H1 (cell line): ENCODE results near the gene MYO1D. TPM values are rescaled to one million over a fixed set of nuclear protein-coding genes. Genes with fewer than 3 reads are reported as not detected.

ENCODE experiments used
- CTCF ChIA-PET: fragments of 300-600 bp; sonication (Branson Sonifier 250); formaldehyde crosslinking; loops from one replicate; lab custom pipeline; 2021; ENCODE audit not compliant: partially characterized antibody; lab: Charles Lee
- POLR2A ChIA-PET: fragments of 300-600 bp; sonication (Branson Sonifier 250); formaldehyde crosslinking; loops from one replicate; lab custom pipeline; 2021; ENCODE audit warnings: inconsistent platforms; ENCODE audit not compliant: partially characterized antibody; lab: Charles Lee
- DNase-seq, 2 experiments: peaks; one replicate each; pipeline versions ENCODE4 v3.0.0 to v3.0.0-alpha.2; 2010 to 2022; ENCODE audit warnings: low spot score in 2 of 2, low read depth in 1 of 2, mixed read lengths in 1 of 2
- FAIRE-seq: peaks from 2 replicates; lab custom pipeline; 2011; peaks lifted over from hg19 to GRCh38; lab: Jason Lieb, UNC
- H2AFZ ChIP-seq: 2 replicates; pipeline ENCODE4 v1.8.1; 2012; ENCODE audit warnings: low read length, inconsistent platforms
- H2AK5ac ChIP-seq: 2 replicates; pipeline ENCODE4 v1.6.1; 2013; ENCODE audit warnings: low read depth, low read length
- H2BK120ac ChIP-seq: replicated peaks from 2 replicates; pipeline ENCODE3; 2013; ENCODE audit warnings: low read depth, low read length, inconsistent platforms
- H2BK12ac ChIP-seq: 2 replicates; pipeline ENCODE4 v1.6.1; 2013; ENCODE audit warnings: low read depth, low read length
- H2BK15ac ChIP-seq: 2 replicates; pipeline ENCODE4 v1.6.1; 2013; ENCODE audit warnings: low read length
- H2BK20ac ChIP-seq: 2 replicates; pipeline ENCODE4 v1.6.1; 2013; ENCODE audit warnings: low read length
- H2BK5ac ChIP-seq: 2 replicates; pipeline ENCODE4 v1.6.1; 2013; ENCODE audit warnings: low read depth, low read length
- H3K14ac ChIP-seq: 2 replicates; pipeline ENCODE4 v1.6.1; 2013; ENCODE audit warnings: inconsistent platforms; ENCODE audit not compliant: insufficient read length
- H3K18ac ChIP-seq: 2 replicates; pipeline ENCODE4 v1.6.1; 2013; ENCODE audit warnings: low read length; ENCODE audit errors: extremely low read depth
- H3K23ac ChIP-seq: 2 replicates; pipeline ENCODE4 v1.6.1; 2013; ENCODE audit warnings: inconsistent platforms; ENCODE audit not compliant: insufficient read length
- H3K23me2 ChIP-seq: 2 replicates; pipeline ENCODE4 v1.6.1; 2013; ENCODE audit warnings: low read depth, low read length
- H3K27ac ChIP-seq: 2 replicates; pipeline ENCODE4 v1.6.1; 2011; ENCODE audit warnings: low read depth, low read length, inconsistent platforms
- H3K27me3 ChIP-seq, 4 experiments: replicated peaks in 1 of 4; 1 replicate in 1 of 4; 2 replicates in 3 of 4; pipeline versions ENCODE4 v1.6.1 to v1.8.1; 2011 to 2013; ENCODE audit warnings: low read length in 3 of 4, mild to moderate bottlenecking in 3 of 4, inconsistent platforms in 2 of 4, mixed read lengths in 2 of 4, moderate library complexity in 1 of 4; ENCODE audit not compliant: control insufficient read depth in 3 of 4, insufficient read depth in 3 of 4; ENCODE audit errors: extremely low read depth in 1 of 4
- H3K36me3 ChIP-seq, 4 experiments: 2 replicates each; pipeline versions ENCODE4 v1.6.1 to v1.8.1; 2011 to 2013; ENCODE audit warnings: mild to moderate bottlenecking in 4 of 4, low read length in 3 of 4, moderate library complexity in 2 of 4, control low read depth in 1 of 4, inconsistent platforms in 1 of 4; ENCODE audit not compliant: insufficient read depth in 4 of 4, control insufficient read depth in 2 of 4
- H3K4ac ChIP-seq: replicated peaks from 2 replicates; pipeline ENCODE3; 2013; ENCODE audit warnings: low read length, low read depth, mixed read lengths, inconsistent platforms; ENCODE audit not compliant: insufficient read length
- H3K4me1 ChIP-seq, 4 experiments: replicated peaks in 1 of 4; 1 replicate in 1 of 4; 2 replicates in 3 of 4; pipeline versions ENCODE4 v1.6.1 to v1.8.1; 2011 to 2013; ENCODE audit warnings: low read length in 3 of 4, inconsistent platforms in 2 of 4, mixed read lengths in 1 of 4; ENCODE audit not compliant: insufficient read depth in 4 of 4, control insufficient read depth in 3 of 4
- H3K4me2 ChIP-seq, 2 experiments: 2 replicates each; pipeline versions ENCODE4 v1.6.1 to v1.8.1; 2011 to 2013; ENCODE audit warnings: low read depth in 2 of 2, low read length in 2 of 2, control low read depth in 1 of 2, inconsistent platforms in 1 of 2, mild to moderate bottlenecking in 1 of 2; ENCODE audit not compliant: insufficient read depth in 1 of 2
- H3K4me3 ChIP-seq, 4 experiments: fragments of 200-600, 300-600 bp in 1 of 4; sonication (generic), shearing (Covaris generic), sonication (Bioruptor Twin) in 1 of 4; 2 replicates each; pipeline versions ENCODE4 v1.5.1 to v1.8.1; 2011 to 2016; ENCODE audit warnings: low read length in 4 of 4, low read depth in 3 of 4, control low read depth in 2 of 4, inconsistent platforms in 2 of 4, mild to moderate bottlenecking in 2 of 4, mixed read lengths in 1 of 4, moderate library complexity in 1 of 4; ENCODE audit not compliant: insufficient read depth in 2 of 4; ENCODE audit errors: extremely low read depth in 1 of 4
- H3K56ac ChIP-seq: replicated peaks from 2 replicates; pipeline ENCODE3; 2013; ENCODE audit warnings: low read depth, mild to moderate bottlenecking, mixed read lengths, low read length, inconsistent platforms; ENCODE audit not compliant: insufficient read length
- H3K79me1 ChIP-seq: 2 replicates; pipeline ENCODE4 v1.6.1; 2013; ENCODE audit warnings: low read depth, low read length, control low read depth
- H3K79me2 ChIP-seq, 2 experiments: 2 replicates each; pipeline versions ENCODE4 v1.6.1 to v1.8.1; 2012 to 2013; ENCODE audit warnings: low read length in 2 of 2, mild to moderate bottlenecking in 2 of 2, inconsistent platforms in 1 of 2; ENCODE audit not compliant: insufficient read depth in 2 of 2, control insufficient read depth in 1 of 2
- H3K9ac ChIP-seq, 4 experiments: replicated peaks in 1 of 4; 1 replicate in 1 of 4; 2 replicates in 3 of 4; pipeline versions ENCODE4 v1.6.1 to v1.8.1; 2011 to 2013; ENCODE audit warnings: low read depth in 3 of 4, low read length in 3 of 4, control low read depth in 2 of 4, mild to moderate bottlenecking in 2 of 4, moderate library complexity in 2 of 4, inconsistent platforms in 1 of 4; ENCODE audit errors: extremely low read depth in 1 of 4
- H3K9me3 ChIP-seq, 2 experiments: 2 replicates each; pipeline versions ENCODE4 v1.6.1 to v1.8.1; 2012 to 2013; ENCODE audit warnings: mild to moderate bottlenecking in 2 of 2, moderate library complexity in 2 of 2, control low read depth in 1 of 2, inconsistent platforms in 1 of 2, low read depth in 1 of 2, low read length in 1 of 2, mixed read lengths in 1 of 2; ENCODE audit not compliant: insufficient read depth in 2 of 2
- H4K20me1 ChIP-seq, 2 experiments: replicated peaks in 1 of 2; 2 replicates each; pipeline versions ENCODE3 to v1.8.1; 2011 to 2013; ENCODE audit warnings: inconsistent platforms in 2 of 2, low read length in 2 of 2, mild to moderate bottlenecking in 1 of 2; ENCODE audit not compliant: insufficient read depth in 2 of 2, control insufficient read depth in 1 of 2
- H4K5ac ChIP-seq: 2 replicates; pipeline ENCODE4 v1.6.1; 2013; ENCODE audit warnings: low read length, low read depth, mixed read lengths, inconsistent platforms; ENCODE audit not compliant: insufficient read length
- H4K8ac ChIP-seq: 2 replicates; pipeline ENCODE4 v1.8.0; 2013; ENCODE audit warnings: mild to moderate bottlenecking, moderate library complexity, low read length, inconsistent platforms; ENCODE audit not compliant: insufficient read depth; ENCODE audit errors: extremely low read depth
- H4K91ac ChIP-seq: replicated peaks from 2 replicates; pipeline ENCODE3; 2013; ENCODE audit warnings: low read length, mixed read lengths, inconsistent platforms; ENCODE audit not compliant: insufficient read length
- ASH2L ChIP-seq: fragments of 200-600, 300-600 bp; sonication (generic); IDR thresholded peaks from one replicate; pipeline ENCODE4 v1.7.1; 2017; ENCODE audit warnings: low read length
- CREB1 ChIP-seq: IDR thresholded peaks from 2 replicates; pipeline ENCODE4 v1.6.1; 2012; ENCODE audit warnings: inconsistent platforms
- FOSL1 ChIP-seq: IDR thresholded peaks from 2 replicates; pipeline ENCODE4 v1.6.1; 2011; ENCODE audit warnings: mild to moderate bottlenecking, low read depth, low read length, moderate library complexity; ENCODE audit not compliant: insufficient read depth
- HDAC2 ChIP-seq, 2 experiments: fragments of 300-600 bp in 1 of 2; sonication (generic) in 1 of 2; IDR thresholded peaks; 2 replicates each; pipeline ENCODE4 v1.6.1; 2011 to 2012; ENCODE audit warnings: low read depth in 2 of 2, low read length in 2 of 2, mild to moderate bottlenecking in 2 of 2, moderate library complexity in 2 of 2, borderline replicate concordance in 1 of 2, inconsistent platforms in 1 of 2
- PHF8 ChIP-seq: fragments of 200-600 bp; sonication (generic); conservative IDR thresholded peaks from 2 replicates; pipeline ENCODE4 v1.7.1; 2012; ENCODE audit warnings: low read depth, mild to moderate bottlenecking, inconsistent platforms, low read length, moderate library complexity
- RFX5 ChIP-seq: IDR thresholded peaks from 2 replicates; pipeline ENCODE4 v1.6.1; 2011; ENCODE audit warnings: low read depth, low read length, improper control_type of control experiment, borderline replicate concordance
- SAP30 ChIP-seq: fragments of 300-600 bp; sonication (generic); IDR thresholded peaks from 2 replicates; pipeline ENCODE4 v1.7.1; 2012; ENCODE audit warnings: low read length, moderate library complexity, mild to moderate bottlenecking, inconsistent platforms; ENCODE audit not compliant: insufficient read depth, insufficient replicate concordance
- SP1 ChIP-seq: IDR thresholded peaks from 2 replicates; pipeline ENCODE4 v1.6.1; 2011; ENCODE audit warnings: low read depth, low read length
- SP4 ChIP-seq: IDR thresholded peaks from 2 replicates; pipeline ENCODE4 v1.6.1; 2012; ENCODE audit warnings: low read length, inconsistent platforms
- WGBS, 2 experiments: shearing (Covaris generic) in 1 of 2; methylation state at CpG; one replicate each; pipeline versions ENCODE4 v1.1.6 to v1.1.7; 2013 to 2015; ENCODE audit warnings: low lambda C conversion rate in 2 of 2, mixed read lengths in 2 of 2, inconsistent platforms in 1 of 2, low coverage in 1 of 2, missing lambda C conversion rate in 1 of 2; ENCODE audit not compliant: insufficient replicate concordance in 2 of 2, insufficient coverage in 1 of 2, insufficient read length in 1 of 2; ENCODE audit errors: extremely low coverage in 1 of 2, missing lambda C conversion rate in 1 of 2; 5-methylcytosine and 5-hydroxymethylcytosine counted together
- polyA plus RNA-seq, 7 experiments: library from polyadenylated mRNA; depleted of rRNA in 3 of 7; stranded (reverse) in 5 of 7; unstranded in 2 of 7; fragments of >200 nt in 5 of 7; fragments of 200-250 nt in 2 of 7; gene quantifications; 1 replicate in 5 of 7; 2 replicates in 1 of 7; 4 replicates in 1 of 7; pipeline versions ENCODE4 v1.2.1 to v1.2.3, GENCODE V29; 2011 to 2013; ENCODE audit warnings: missing spikeins in 2 of 7, mixed read lengths in 2 of 7
- total RNA-seq: library from RNA; stranded (reverse); fragmentation: NEBNext Ultra II Directional; extraction: Animal tissue kit (Norgen Biotek cat#: 25700); gene quantifications from 2 replicates; pipeline ENCODE4 v1.2.1, GENCODE V29; 2021

The MYO1D gene
- total and polyA plus RNA-seq, 2 of the 8 experiments (the other 6 are each of a cell fraction or from before 2014, with no cell fraction given): 6.5 to 25.4 TPM

DNA sequence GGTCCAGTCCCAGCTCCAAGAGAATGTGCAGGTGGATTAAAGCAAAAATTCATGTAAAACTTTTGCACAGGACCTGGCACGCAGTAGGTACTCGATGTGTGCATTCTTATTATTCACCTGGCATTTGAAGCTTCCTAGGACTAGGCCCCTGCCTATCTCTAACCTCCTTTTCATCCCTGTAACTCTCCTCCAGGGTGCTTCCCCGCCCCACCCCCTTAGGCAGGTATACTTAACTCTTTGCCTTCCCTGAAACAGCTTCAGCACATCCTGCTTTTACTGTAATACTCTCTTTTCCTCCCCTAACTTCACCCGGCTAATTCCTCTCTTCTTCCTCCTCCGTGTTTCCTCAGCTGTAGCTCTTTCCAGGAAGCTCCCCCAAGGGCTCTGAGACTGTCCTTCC, 335.3 kb downstream of the MYO1D start:
- Histone ChIP-seq H2BK20ac (no peak overlapping the region), H3K23me2 (peaks cover 2% of the 10 kb centered on the region; the same call in 1 of the 2 replicates), H3K56ac (no peak overlapping the region), H2BK5ac (no peak overlapping the region), H4K20me1 (no peaks in the 10 kb centered on the region), H3K14ac (no peak overlapping the region), H3K4ac (no peak overlapping the region), H2AFZ (no peak overlapping the region), H4K5ac (no peak overlapping the region), H3K4me3 (no peak overlapping the region), H2BK12ac (no peak overlapping the region), H4K91ac (no peak overlapping the region), H3K4me1 (peaks cover 3 to 13% (median 9%) of the 10 kb centered on the region in 4 experiments), H4K8ac (no peak overlapping the region), H3K23ac (no peak overlapping the region), H3K27ac (no peak overlapping the region), H3K9me3 (no peaks in the 10 kb centered on the region), H3K79me1 (no peaks in the 10 kb centered on the region), H2BK15ac (no peak overlapping the region), H3K4me2 (peak overlapping the region in 1 of 2 experiments; percentile 12; a peak in 1 of 4 replicates), H2AK5ac (no peak overlapping the region), H3K27me3 (no peaks in the 10 kb centered on the region), H2BK120ac (no peak overlapping the region), H3K18ac (no peak overlapping the region), H3K36me3 (no peaks in the 10 kb centered on the region), H3K79me2 (no peaks in the 10 kb centered on the region), H3K9ac (no peak overlapping the region)
- TF ChIP-seq HDAC2 (IDR thresholded peaks at IDR 0.05; ENCODE audit: borderline replicate concordance in 1 of 2, low read depth in 2 of 2, low read length in 2 of 2) (no peak), SP4 (no peak), PHF8 (no peak), CREB1 (no peak), RFX5 (no peak), SP1 (no peak), SAP30 (no peak), ASH2L (no peak), FOSL1 (no peak)
- no peak for FAIRE-seq
- 42% methylated on average over 5 of the region's 5 CpGs; no CpG with 5 or more reads in 1 of the 2 experiments for WGBS, 2 experiments
- no peak for DNase-seq
- ChIA-PET POLR2A (no interaction called here), CTCF (interaction anchor here (0.9 to 1.5 kb wide), 4 partner anchors 16 to 117 kb away, joined by 3 to 4 read pairs (median 4); no protein-coding TSS in a partner anchor)
